ENCODE data around the gene POLR3C.

DNA sequence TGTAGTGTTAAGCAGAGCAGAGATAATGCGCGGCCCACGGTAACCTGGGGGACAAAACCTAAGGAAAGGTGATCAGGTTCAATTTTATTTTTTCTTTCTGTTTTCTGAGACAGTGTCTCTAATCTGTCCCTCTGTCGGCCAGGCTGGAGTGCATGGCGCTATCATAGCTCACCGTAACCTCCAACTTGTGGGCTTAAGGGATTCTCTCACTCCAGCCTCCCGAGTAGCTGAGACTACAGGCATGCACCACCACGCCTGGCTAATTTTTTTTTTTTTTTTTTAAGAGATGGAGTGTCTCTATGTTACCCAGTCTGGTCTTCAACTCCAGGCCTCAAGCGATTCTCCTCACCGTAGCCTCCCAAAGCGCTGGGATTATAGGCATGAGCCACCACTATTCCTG, 62.4 kb downstream of the POLR3C start:
- TF ChIP-seq, protein P1, sequence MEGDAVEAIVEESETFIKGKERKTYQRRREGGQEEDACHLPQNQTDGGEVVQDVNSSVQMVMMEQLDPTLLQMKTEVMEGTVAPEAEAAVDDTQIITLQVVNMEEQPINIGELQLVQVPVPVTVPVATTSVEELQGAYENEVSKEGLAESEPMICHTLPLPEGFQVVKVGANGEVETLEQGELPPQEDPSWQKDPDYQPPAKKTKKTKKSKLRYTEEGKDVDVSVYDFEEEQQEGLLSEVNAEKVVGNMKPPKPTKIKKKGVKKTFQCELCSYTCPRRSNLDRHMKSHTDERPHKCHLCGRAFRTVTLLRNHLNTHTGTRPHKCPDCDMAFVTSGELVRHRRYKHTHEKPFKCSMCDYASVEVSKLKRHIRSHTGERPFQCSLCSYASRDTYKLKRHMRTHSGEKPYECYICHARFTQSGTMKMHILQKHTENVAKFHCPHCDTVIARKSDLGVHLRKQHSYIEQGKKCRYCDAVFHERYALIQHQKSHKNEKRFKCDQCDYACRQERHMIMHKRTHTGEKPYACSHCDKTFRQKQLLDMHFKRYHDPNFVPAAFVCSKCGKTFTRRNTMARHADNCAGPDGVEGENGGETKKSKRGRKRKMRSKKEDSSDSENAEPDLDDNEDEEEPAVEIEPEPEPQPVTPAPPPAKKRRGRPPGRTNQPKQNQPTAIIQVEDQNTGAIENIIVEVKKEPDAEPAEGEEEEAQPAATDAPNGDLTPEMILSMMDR (IDR thresholded peaks at IDR 0.05): no peak
- TF ChIP-seq POLR2AphosphoS5 (IDR thresholded peaks at IDR 0.05) (no peak), POLR2A (IDR thresholded peaks at IDR 0.05) (no peak), EP300 (IDR thresholded peaks at IDR 0.05) (no peak)

Data from upper lobe of left lung (tissue), 4 donors.